HG03064 (cell line): ENCODE data around the gene GADD45B.
"Not testable (repeated sequence)": the region's sequence is repeated elsewhere in the genome, so short reads cannot be mapped to it uniquely, and the experiment has no call there.

Experiments used
- ATAC-seq: cut with Tn5 transposase; IDR thresholded peaks from one replicate; pipeline ENCODE4 v1.9.1; 2021; ENCODE audit warnings: low read depth; ENCODE audit not compliant: unreplicated experiment

GADD45B gene

DNA sequence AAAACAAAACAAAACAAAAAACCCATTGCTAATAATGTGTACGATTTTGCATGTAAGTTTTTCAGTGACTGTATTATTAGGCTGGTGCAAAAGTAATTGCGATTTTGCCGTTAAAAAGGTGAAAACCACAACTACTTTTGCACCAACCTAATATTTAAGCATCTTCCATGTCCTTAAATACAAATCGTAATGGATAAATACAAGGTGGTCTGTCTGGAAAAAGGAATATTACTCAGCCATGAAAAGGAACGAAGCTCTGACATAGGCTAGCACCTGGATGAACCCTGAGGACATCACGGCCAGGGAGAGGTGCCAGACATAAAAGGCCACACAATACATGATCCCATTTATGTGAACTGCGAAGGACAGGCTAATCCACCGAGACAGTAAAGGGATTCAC lies 33.2 kb downstream of the GADD45B start:
- no peak for ATAC-seq

DNA sequence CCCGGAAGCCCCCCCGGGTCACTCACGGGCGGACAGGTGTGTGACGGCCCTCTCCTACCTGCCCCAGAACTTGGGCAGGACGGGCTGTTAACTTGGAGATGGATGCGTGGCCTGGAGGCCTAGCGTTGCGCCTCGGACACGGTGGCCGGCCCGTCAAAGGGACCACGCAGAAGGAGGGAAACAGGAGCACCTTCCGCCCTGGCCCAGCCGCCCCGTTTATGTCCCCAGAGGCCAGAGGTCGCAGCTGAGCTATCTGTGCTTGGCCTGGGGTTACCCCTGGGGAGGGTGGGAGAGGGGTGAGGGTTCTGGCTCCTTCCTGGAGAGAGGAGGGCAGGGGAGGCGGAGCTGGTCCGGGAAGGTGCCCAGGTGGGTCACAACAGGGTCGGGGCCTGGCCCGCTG lies 35.6 kb downstream of the GADD45B start:
- ATAC-seq: no peak

- no peak for ATAC-seq
Measured at GRCh38 chr19:2511991-2512390, 36.1 kb downstream of the GADD45B start.

- no peak for ATAC-seq
Measured at GRCh38 chr19:2512523-2513431, 36.9 kb downstream of the GADD45B start.

DNA sequence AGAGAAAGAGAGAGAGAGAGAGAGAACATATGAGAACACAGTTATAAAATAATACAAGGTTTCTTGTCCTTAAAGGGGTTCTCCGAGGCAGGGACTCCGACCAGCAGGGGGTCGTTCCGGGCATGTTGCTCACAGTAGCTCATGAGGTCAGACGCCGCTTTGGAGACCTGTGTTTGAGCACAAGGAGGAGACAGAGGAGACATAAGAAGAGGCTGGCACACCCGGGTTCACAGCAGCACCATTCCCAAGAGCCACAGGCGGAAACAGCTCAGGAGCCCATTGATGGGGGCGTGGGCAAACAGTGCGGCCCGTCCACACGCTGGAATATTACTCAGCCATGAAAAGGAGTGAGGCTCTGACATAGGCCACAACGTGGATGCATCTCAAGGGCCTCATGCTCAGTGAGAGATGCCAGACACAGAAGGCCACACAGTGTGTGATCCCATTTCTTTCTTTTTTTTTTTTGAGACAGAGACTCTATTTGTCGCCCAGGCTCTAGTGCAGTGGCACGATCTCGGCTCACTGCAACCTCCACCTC lies 39.1 kb downstream of the GADD45B start:
- no peak for ATAC-seq

DNA sequence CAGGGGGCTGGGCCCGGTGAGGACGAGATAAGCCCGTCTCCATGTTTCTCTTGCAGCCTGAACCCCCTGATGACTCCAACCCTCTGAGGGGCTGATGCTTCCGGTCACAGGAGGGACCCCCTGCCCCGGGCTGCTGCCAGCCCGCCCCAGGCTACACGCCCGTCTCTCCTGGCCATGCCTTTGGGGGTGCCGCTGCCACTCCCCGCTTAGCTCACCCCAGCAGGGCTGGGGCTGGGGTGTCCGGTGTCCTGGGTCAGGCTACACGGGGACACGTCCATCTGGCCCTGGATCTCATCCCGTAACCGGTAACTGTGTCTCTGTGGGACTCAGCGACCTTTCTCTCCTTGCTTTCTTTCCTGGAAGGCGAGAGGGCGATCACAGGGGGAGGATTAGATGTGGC lies 40.8 kb downstream of the GADD45B start:
- ATAC-seq: no peak

GRCh38 chr19:2517881-2518601 lies 42.1 kb downstream of the GADD45B start:
- no peak for ATAC-seq

- not testable (repeated sequence) for ATAC-seq
Measured at GRCh38 chr19:2518856-2519255, 42.9 kb downstream of the GADD45B start.

DNA sequence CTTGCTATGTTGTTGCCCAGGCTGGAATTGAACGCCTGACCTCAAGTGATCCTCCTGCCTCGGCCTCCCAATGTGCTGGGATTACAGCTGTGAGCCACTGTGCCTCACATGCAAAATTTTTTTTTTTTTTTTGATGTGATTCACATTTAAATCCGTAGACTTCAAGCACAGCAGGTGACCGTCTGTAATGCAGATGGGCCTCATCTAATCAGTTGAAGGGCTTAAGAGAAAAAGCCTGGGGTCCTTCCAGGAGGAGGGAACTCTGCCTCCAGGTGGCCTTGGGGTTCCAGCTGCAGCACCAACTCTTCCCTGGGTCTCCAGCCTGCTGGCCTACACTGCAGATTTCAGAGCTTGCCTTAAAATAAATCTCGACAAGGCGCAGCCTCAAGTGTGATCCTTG lies 43.6 kb downstream of the GADD45B start:
- ATAC-seq: no peak

DNA sequence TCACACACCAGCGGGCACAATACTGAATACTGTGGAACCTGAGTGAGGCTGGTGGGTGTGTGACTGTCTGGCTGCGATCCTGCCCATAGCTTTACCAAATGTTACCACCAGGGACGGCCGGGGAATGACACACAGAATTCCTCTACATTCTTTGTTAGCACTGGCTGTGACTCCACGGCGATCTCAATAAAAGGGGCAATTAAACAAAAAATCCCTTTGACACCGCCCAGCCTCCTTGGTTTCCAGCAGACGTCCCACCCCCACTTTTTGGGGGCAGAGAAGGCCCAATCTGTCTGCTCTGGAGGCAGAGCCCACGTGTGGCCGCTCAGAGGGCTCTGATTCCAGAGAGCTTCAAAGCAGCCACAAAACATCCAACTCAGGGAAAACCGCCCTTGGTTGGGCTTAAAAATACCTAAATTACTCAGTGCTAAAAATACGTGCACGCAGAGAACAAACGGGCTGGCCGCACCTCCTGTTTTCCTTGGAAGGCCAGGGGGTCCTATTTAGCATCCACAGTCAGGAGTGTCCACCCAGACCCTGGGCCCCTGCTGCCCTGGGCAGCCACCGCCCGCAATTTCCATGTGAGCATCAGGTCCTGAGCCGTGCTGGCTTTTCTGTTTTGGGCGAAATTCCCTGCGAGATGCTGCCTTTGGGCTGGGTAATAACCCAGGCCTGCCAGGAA lies 47.8 kb downstream of the GADD45B start:
- ATAC-seq: no peak

- no peak for ATAC-seq
Measured at GRCh38 chr19:2524361-2524839, 48.5 kb downstream of the GADD45B start.

- no peak for ATAC-seq
Measured at GRCh38 chr19:2524840-2525723, 49.2 kb downstream of the GADD45B start.

DNA sequence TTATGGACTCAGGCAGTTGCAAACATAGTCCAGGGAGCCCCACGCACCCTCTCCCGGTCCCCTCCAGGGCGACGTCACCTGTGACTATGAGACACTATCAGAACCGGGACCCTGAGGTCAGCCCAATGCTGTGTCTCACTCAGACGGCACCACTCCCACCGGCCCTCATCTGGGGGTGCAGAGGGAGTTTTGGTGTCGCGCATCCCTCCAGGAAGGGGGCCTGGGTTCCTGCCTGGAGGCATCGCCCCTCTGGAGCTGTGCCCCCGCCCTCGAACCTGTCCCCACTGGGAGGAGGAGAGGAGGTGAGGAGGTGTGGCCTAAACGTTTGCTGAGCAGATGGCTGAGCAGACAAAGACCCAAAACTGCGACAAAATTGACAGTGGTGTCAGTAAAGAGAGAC lies 51.2 kb downstream of the GADD45B start:
- no peak for ATAC-seq

GRCh38 chr19:2527686-2528085 lies 51.8 kb downstream of the GADD45B start:
- ATAC-seq: no peak
